Astrocyte of the hippocampus (primary cell): ENCODE measurements around the gene APOE.
"Not testable (repeated sequence)": the region's sequence is repeated elsewhere in the genome, so short reads cannot be mapped to it uniquely, and the experiment has no call there.

Experiments used
- DNase-seq: peaks from one replicate; pipeline ENCODE4 v3.0.0; 2011; ENCODE audit warnings: low read depth, low spot score

Gene APOE

DNA sequence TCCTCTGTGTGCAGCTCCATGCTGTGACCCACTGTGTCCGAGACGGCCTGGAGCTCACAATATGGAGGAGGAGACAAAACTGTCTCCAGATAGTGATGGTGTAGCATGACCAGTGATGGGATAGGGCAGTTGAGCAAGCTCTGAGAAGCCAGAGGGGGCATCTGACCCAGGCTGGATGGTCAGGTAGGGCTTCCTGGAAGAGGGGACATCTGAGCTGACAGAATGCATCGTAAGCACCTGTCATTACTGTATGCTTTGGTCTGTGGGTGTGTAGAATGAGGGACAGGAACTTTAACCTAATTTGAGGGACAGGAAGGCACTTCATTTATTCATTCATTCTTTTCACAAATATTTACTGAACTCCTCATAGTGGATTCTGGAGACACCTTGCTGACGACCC, 21.0 kb upstream of the APOE start:
- DNase-seq, result no peak

DNA sequence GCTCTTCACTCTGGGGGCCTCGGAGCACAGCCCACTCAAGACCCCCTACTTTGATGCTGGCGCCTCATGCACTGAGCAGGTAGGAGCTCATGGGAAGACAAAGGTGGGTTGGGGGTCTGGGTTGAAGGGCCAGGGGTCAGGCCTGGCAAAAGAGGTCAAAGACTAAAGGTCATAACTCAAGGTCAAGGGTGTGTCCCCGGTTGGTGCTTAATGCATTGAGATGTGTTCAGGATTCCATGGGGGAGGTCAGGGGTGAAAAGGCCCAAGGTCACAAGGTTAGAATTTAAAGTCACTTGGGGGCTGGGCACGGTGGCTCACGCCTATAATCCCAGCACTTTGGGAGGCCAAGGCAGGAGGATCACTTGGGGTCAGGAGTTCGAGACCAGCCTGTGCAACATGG, 19.5 kb upstream of the APOE start:
- DNase-seq, result no peak

- DNase-seq, result no peak
Observed at GRCh38 chr19:44887648-44888047, 17.9 kb upstream of the APOE start.

GRCh38 chr19:44888335-44888734, 17.3 kb upstream of the APOE start:
- not testable (repeated sequence) for DNase-seq

DNA sequence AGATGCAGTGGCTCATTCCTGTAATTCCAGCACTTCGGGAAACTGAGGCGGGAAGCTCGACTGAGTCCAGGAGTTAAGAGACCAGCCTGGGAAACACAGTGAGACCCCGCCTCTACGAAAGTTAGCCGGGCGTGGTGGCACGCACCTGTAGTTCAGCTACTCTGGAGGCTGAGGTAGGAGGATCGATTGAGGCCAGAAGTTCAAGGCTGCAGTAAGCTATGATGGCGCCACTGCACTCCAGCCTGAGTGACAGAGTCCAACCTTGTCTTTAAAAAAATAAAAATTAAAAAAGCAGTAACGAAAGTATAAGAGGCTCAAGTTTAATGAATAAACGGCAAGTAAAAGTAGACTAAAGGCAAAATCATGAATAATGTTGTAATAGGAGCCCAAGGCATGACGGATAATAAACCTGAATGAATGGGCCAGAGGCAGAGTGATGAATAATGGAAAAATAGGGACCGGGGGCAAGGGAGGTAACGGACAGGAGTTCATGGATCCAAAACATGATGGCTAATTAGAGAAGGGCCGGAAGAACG, 15.7 kb upstream of the APOE start:
- no peak for DNase-seq

DNA sequence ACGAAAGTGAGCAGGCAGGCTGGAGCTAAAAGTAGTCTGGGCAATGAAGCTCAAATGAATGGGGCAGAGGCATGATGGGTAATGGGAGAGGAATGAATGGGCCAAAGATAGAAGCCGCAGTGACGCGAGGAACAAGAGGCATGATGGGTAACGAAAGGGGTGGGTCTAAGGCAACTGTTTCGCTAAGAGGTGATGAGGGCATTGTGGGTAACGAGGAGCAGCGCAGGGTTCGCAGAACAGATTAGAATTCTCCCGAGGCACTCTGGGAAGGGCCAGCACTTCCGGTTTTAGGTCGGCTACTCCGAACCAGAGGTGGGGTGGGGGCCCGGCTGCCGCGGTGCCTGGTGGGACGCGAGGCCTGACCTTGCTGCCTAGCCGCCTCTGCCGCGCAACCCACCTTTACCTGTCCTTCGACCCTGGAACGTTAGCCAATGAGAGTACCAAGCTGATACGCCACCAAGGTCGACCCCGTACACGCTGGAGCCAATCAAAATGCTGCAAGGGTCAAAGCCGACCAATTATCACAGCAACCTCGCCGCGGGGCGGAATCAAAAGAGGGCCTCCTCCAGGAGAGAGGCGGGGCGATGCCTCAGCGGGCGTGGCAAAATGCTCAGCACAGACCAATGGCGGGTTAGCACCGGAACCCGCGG, 15.1 kb upstream of the APOE start:
- DNase-seq, result peak; percentile 100

DNA sequence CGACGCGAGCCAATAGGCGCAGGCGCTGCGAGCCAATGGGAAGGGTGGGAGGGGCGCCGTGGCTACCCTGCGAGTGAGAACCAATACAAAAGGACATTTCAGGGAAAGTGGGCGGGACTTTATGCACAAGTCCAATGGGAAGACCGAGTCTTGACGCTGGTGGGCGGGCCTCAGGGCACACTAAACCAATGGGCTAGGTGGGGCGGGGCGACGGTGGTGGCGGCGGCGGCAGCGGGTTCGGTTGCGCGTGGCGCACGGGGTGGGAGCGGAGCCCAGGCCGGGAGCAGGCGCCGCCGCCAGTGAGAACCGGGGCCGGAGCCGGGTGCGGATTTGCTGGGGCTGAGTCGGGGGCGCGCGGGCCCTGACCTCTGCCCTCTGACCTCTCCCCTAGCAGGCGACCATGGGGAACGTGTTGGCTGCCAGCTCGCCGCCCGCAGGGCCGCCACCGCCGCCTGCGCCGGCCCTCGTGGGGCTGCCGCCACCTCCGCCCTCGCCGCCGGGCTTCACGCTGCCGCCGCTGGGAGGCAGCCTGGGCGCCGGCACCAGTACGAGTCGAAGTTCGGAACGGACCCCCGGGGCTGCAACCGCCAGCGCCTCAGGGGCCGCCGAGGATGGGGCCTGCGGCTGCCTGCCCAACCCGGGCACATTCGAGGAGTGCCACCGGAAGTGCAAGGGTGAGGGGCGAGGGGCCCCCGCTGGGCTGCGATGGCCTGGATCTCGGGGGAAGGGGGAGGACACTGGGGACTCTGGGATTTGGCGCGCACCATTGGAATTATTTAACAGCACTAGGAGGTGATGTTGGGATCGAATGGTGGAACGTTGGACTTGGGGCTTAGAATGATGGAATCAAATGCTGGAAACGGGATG, 14.3 kb upstream of the APOE start, which contains the start of gene TOMM40:
TOMM40 (plus strand) TSS at position 239 of the 867 bp plus-strand sequence; CDS start at position 401, 162 bp downstream.
- DNase-seq, result peak; percentile 31

DNA sequence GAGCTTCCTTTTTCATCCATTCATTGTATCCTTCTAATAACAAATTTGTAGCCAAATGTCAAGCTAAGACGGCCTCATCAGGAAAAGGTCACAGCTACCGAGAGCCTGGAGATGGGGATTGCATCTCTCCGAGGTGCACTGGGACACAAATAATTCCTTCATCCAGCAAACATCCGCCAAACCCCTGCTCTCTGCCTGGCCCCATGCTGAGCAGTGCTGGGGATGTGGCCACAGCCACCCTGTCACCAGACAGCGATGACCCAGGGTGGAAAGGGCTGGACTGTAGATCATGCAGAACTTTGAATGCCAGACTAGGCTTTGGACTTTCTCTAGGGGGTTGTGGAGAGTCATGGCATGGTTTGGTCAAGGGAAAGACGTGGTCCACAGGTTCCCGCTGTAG, 12.7 kb upstream of the APOE start:
- DNase-seq, result no peak

- no peak for DNase-seq
Observed at GRCh38 chr19:44893332-44894051, 12.1 kb upstream of the APOE start.

- no peak for DNase-seq
Observed at GRCh38 chr19:44894052-44894400, 11.6 kb upstream of the APOE start.

DNA sequence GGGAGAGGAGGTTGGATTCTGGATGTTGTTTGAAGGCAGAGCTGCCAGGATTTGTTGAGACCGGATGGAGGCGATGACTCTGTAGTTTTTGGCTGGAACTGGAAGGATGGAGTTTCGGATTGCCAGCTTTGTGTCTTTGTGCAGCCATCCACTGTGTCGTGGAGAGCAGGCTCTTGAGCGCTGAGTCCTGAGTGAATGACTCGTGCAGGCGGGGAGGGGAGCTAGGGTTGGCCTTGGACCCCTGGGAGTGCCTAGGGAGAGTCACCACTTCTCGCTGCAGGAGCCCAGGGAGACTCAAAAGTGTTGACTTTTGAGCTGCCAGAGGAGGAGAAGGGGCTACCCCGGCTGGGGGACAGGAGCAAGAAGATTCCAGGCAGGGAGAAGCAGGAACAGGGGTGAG, 10.7 kb upstream of the APOE start:
- DNase-seq, result no peak

- DNase-seq, result no peak
Observed at GRCh38 chr19:44897835-44898234, 7.8 kb upstream of the APOE start.

DNA sequence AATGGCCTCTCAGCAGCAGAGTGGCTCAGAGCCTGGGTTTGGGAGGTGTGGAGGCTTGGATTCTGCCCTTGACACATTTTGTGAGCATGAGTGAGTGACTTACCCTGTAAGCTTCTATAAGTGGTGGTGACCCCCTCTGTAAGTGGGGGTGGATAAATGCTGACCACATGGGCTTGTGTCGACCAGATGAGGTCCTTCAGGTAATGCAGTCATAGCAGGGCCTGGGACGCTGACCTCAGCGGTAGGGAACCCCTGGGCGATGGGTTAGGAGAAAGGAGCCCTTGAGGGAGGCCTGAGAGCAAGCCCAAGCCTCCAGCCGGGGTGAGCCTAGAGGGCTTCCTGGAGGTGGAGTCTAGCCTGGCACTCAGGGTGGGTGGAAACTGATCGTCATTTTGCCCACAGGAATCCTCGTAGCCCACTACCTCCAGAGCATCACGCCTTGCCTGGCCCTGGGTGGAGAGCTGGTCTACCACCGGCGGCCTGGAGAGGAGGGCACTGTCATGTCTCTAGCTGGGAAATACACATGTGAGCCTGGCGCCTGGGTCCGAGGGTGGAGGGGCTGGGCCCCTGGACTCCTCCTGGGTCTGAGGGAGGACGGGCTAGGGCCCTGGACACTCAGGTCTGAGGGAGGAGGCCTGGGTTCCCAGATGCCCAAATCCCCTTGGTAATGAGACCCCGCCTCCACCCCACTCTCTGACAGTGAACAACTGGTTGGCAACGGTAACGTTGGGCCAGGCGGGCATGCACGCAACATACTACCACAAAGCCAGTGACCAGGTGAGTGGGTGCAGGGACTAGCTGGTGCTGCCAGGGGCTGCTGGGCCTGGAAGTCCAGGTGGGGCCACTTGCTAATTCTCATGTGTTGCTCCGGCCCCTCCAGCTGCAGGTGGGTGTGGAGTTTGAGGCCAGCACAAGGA, 5.0 kb upstream of the APOE start:
- no peak for DNase-seq

- no peak for DNase-seq
Observed at GRCh38 chr19:44903216-44903601, 2.4 kb upstream of the APOE start.

DNA sequence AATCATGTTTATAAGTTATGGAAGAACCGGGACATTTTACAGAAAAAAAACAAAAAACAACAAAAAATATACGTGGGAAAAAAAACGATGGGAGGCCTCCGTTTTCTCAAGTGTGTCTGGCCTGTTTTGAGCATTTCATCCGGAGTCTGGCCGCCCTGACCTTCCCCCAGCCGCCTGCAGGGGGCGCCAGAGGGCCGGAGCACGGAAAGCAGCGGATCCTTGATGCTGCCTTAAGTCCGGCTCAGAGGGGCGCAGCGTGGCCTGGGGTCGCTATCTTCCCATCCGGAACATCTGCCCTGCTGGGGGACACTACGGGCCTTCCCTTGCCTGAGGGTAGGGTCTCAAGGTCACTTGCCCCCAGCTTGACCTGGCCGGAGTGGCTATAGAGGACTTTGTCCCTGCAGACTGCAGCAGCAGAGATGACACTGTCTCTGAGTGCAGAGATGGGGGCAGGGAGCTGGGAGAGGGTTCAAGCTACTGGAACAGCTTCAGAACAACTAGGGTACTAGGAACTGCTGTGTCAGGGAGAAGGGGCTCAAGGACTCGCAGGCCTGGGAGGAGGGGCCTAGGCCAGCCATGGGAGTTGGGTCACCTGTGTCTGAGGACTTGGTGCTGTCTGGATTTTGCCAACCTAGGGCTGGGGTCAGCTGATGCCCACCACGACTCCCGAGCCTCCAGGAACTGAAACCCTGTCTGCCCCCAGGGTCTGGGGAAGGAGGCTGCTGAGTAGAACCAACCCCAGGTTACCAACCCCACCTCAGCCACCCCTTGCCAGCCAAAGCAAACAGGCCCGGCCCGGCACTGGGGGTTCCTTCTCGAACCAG, 1.8 kb upstream of the APOE start:
- DNase-seq, result peak; percentile 81

DNA sequence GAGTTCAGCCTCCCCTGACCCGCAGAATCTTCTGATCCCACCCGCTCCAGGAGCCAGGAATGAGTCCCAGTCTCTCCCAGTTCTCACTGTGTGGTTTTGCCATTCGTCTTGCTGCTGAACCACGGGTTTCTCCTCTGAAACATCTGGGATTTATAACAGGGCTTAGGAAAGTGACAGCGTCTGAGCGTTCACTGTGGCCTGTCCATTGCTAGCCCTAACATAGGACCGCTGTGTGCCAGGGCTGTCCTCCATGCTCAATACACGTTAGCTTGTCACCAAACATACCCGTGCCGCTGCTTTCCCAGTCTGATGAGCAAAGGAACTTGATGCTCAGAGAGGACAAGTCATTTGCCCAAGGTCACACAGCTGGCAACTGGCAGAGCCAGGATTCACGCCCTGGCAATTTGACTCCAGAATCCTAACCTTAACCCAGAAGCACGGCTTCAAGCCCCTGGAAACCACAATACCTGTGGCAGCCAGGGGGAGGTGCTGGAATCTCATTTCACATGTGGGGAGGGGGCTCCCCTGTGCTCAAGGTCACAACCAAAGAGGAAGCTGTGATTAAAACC, 1.1 kb upstream of the APOE start:
- no peak for DNase-seq

- DNase-seq, result no peak
Observed at GRCh38 chr19:44907613-44908012, 2.0 kb downstream of the APOE start.

GRCh38 chr19:44908074-44908835, 2.7 kb downstream of the APOE start:
- no peak for DNase-seq

DNA sequence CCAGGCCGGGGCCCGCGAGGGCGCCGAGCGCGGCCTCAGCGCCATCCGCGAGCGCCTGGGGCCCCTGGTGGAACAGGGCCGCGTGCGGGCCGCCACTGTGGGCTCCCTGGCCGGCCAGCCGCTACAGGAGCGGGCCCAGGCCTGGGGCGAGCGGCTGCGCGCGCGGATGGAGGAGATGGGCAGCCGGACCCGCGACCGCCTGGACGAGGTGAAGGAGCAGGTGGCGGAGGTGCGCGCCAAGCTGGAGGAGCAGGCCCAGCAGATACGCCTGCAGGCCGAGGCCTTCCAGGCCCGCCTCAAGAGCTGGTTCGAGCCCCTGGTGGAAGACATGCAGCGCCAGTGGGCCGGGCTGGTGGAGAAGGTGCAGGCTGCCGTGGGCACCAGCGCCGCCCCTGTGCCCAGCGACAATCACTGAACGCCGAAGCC, 3.3 kb downstream of the APOE start:
- no peak for DNase-seq
